IMR-90 (cell line): ENCODE measurements around the gene CYP39A1. TPM values are rescaled to one million over a fixed set of nuclear protein-coding genes. Genes with fewer than 3 reads are reported as not detected.

Experiments
- ATAC-seq: fragments of 200-7000 bp; cut with Tn5 transposase; 2 replicates; pipeline ENCODE4 v1.9.1; 2020; ENCODE audit warnings: low read depth, mild to moderate bottlenecking, moderate library complexity
- BruUV-seq: library from RNA; stranded (reverse); fragments of 400-500 nt; replicated peaks from 2 replicates; lab custom pipeline; 2021; lab: Mats Ljungman, UMichigan
- CTCF ChIA-PET: fragments of 300-600 bp; formaldehyde crosslinking; extraction: SDS; loops from one replicate; lab custom pipeline; 2021; ENCODE audit warnings: antibody characterized with exemption; lab: Yijun Ruan, JAX
- POLR2A ChIA-PET: fragments of 300-600 bp; sonication (Branson Sonifier 250); formaldehyde crosslinking; loops from one replicate; lab custom pipeline; 2022; ENCODE audit warnings: antibody characterized with exemption; ENCODE audit not compliant: unreplicated experiment; lab: Charles Lee
- DNase-seq: peaks from one replicate; pipeline ENCODE4 v3.0.0; 2013
- H2AFZ ChIP-seq: replicated peaks from 2 replicates; pipeline ENCODE3; 2013; ENCODE audit warnings: low read length, mild to moderate bottlenecking; ENCODE audit not compliant: poor library complexity
- H2AK5ac ChIP-seq: 2 replicates; pipeline ENCODE4 v1.6.1; 2013; ENCODE audit warnings: low read depth, low read length, inconsistent platforms
- H2AK9ac ChIP-seq: replicated peaks from 2 replicates; pipeline ENCODE3; 2013; ENCODE audit warnings: mild to moderate bottlenecking, low read depth, low read length, moderate library complexity; ENCODE audit not compliant: poor library complexity
- H2BK120ac ChIP-seq: 2 replicates; pipeline ENCODE4 v1.6.1; 2013; ENCODE audit warnings: low read depth, low read length, inconsistent platforms
- H2BK15ac ChIP-seq: 3 replicates; pipeline ENCODE4 v1.6.1; 2013; ENCODE audit warnings: low read depth, low read length, inconsistent platforms
- H2BK20ac ChIP-seq: 2 replicates; pipeline ENCODE4 v1.6.1; 2013; ENCODE audit warnings: low read depth, mild to moderate bottlenecking, inconsistent platforms, low read length, moderate library complexity
- H2BK5ac ChIP-seq: 2 replicates; pipeline ENCODE4 v1.6.1; 2013; ENCODE audit warnings: mild to moderate bottlenecking, low read depth, low read length, inconsistent platforms; ENCODE audit not compliant: poor library complexity, severe bottlenecking
- H3K14ac ChIP-seq: replicated peaks from 2 replicates; pipeline ENCODE4 v1.6.1; 2013; ENCODE audit warnings: low read depth, low read length, inconsistent platforms
- H3K18ac ChIP-seq: 2 replicates; pipeline ENCODE4 v1.6.1; 2013; ENCODE audit warnings: low read depth, low read length, control low read depth
- H3K23ac ChIP-seq: 2 replicates; pipeline ENCODE4 v1.6.1; 2013; ENCODE audit warnings: low read depth, low read length, inconsistent platforms
- H3K27ac ChIP-seq: 2 replicates; pipeline ENCODE4 v1.5.1; 2013; ENCODE audit warnings: mild to moderate bottlenecking, control low read depth, low read length; ENCODE audit not compliant: insufficient read depth
- H3K27me3 ChIP-seq: 2 replicates; pipeline ENCODE4 v1.6.1; 2013; ENCODE audit warnings: low read length; ENCODE audit not compliant: control insufficient read depth, insufficient read depth
- H3K36me3 ChIP-seq: 2 replicates; pipeline ENCODE4 v1.6.1; 2013; ENCODE audit warnings: low read length, mixed read lengths; ENCODE audit not compliant: control insufficient read depth, insufficient read depth
- H3K4ac ChIP-seq: 2 replicates; pipeline ENCODE4 v1.6.1; 2013; ENCODE audit warnings: low read depth, low read length, inconsistent platforms
- H3K4me1 ChIP-seq: 2 replicates; pipeline ENCODE4 v1.6.1; 2013; ENCODE audit warnings: low read length, mixed read lengths; ENCODE audit not compliant: control insufficient read depth, insufficient read depth
- H3K4me2 ChIP-seq: 2 replicates; pipeline ENCODE4 v1.6.1; 2013; ENCODE audit warnings: low read depth, mild to moderate bottlenecking, control low read depth, low read length, moderate library complexity
- H3K4me3 ChIP-seq: 2 replicates; pipeline ENCODE4 v1.5.1; 2013; ENCODE audit warnings: low read depth, mild to moderate bottlenecking, control low read depth, low read length, moderate library complexity; ENCODE audit not compliant: insufficient read depth
- H3K56ac ChIP-seq: 2 replicates; pipeline ENCODE4 v1.6.1; 2013; ENCODE audit warnings: low read length, inconsistent platforms; ENCODE audit not compliant: insufficient read depth; ENCODE audit errors: extremely low read depth
- H3K79me1 ChIP-seq, 2 experiments: 2 replicates each; pipeline ENCODE4 v1.6.1; 2013; ENCODE audit warnings: low read length in 2 of 2, inconsistent platforms in 1 of 2, low read depth in 1 of 2
- H3K9ac ChIP-seq: 2 replicates; pipeline ENCODE4 v1.6.1; 2013; ENCODE audit warnings: low read depth, low read length, control low read depth
- H3K9me1 ChIP-seq: 2 replicates; pipeline ENCODE4 v1.6.1; 2013; ENCODE audit warnings: low read length, inconsistent platforms; ENCODE audit not compliant: insufficient read depth
- H3K9me3 ChIP-seq: 2 replicates; pipeline ENCODE4 v1.6.1; 2013; ENCODE audit warnings: low read length; ENCODE audit not compliant: control insufficient read depth, insufficient read depth
- H4K20me1 ChIP-seq: 2 replicates; pipeline ENCODE4 v1.6.1; 2013; ENCODE audit warnings: low read length, inconsistent platforms; ENCODE audit not compliant: insufficient read depth
- H4K5ac ChIP-seq: 2 replicates; pipeline ENCODE4 v1.6.1; 2013; ENCODE audit warnings: mild to moderate bottlenecking, low read depth, low read length, control low read depth
- H4K8ac ChIP-seq, 2 experiments: 2 replicates each; pipeline ENCODE4 v1.6.1; 2013; ENCODE audit warnings: low read depth in 2 of 2, low read length in 2 of 2, control low read depth in 1 of 2, inconsistent platforms in 1 of 2
- H4K91ac ChIP-seq: 2 replicates; pipeline ENCODE4 v1.6.1; 2013; ENCODE audit warnings: low read depth, low read length, inconsistent platforms; ENCODE audit not compliant: insufficient read depth
- BHLHE40 ChIP-seq: fragments of 150-350 bp; IDR thresholded peaks from 2 replicates; pipeline ENCODE4 v1.6.1; 2016; ENCODE audit warnings: mild to moderate bottlenecking, low read depth, low read length
- RFX5 ChIP-seq: IDR thresholded peaks from 2 replicates; pipeline ENCODE4 v1.8.0; 2012; ENCODE audit warnings: low read depth, mild to moderate bottlenecking, low read length, moderate library complexity
- WGBS, 2 experiments: methylation state at CpG; one replicate each; pipeline versions ENCODE4 v1.1.5 to v1.1.7; 2013; ENCODE audit warnings: missing lambda C conversion rate in 2 of 2; ENCODE audit not compliant: insufficient read length in 1 of 2; ENCODE audit errors: extremely low coverage in 2 of 2; 5-methylcytosine and 5-hydroxymethylcytosine counted together
- dilution Hi-C: fragments of 300-500 bp; cut with HindIII; formaldehyde crosslinking; loops from one replicate; pipeline ENCODE4 v1.14.3; 2018; ENCODE audit warnings: low sequenced_read_pairs; ENCODE audit not compliant: unreplicated experiment
- in situ Hi-C: fragments of 300-500 bp; cut with MboI; formaldehyde crosslinking; loops from 3 replicates; pipeline ENCODE4 v1.14.3; 2019; ENCODE audit warnings: low sequenced_read_pairs, inconsistent platforms, mixed read lengths
- intact Hi-C: fragments of 100-400 bp; cut with micrococcal nuclease; formaldehyde crosslinking; loops from 2 replicates; pipeline ENCODE4 v1.10.0; 2022
- polyA plus RNA-seq, 3 experiments: library from polyadenylated mRNA; depleted of rRNA; stranded (reverse); fragments of >200 nt; gene quantifications; 2 replicates each; pipeline ENCODE4 v1.2.3, GENCODE V29; 2012; ENCODE audit warnings: low replicate concordance in 1 of 3
- total RNA-seq: library from RNA; depleted of rRNA; stranded (reverse); fragments of >200 nt; gene quantifications from 2 replicates; pipeline ENCODE4 v1.2.3, GENCODE V29; 2012

Gene CYP39A1
- total and polyA plus RNA-seq, 2 of the 4 experiments (the other 2 are of a cell fraction) = 0.03 TPM; not detected in 1

DNA sequence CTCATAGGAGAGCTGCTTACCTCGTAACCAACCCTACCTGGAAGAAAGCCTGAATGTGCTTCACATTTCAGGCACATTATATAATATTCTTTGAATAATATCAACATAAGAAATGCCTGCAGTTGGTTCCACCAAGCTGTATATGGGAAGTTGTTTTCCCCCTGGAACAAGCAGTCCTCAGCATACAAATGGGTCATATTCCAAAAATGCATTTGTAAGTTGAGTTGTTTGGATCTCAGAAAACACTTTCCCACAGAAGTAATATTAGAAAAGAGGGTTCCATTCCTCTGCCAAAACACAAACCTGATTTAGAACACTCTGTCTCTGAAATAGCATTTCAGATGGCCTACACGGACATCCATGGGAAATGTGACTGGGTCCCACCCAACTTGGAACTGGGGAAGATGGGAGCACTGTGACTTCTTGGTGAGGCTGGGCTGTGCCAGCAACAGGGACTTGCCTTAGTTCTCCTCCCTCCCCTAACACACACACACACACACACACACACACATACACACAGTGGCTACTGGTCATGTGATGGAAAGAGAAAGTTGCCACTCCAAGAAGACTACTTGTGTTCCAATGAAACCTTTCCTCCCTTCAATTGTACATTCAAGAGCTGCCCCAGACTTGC, 150.0 kb downstream of the CYP39A1 start:
- in situ Hi-C loops (no loop called here), dilution Hi-C loops (no loop called here), intact Hi-C loops (no loop called here)
- Histone ChIP-seq H3K4me3 (no peak overlapping the region), H3K4ac (no peak overlapping the region), H3K23ac (no peak overlapping the region), H3K27ac (no peak overlapping the region), H2BK20ac (no peak overlapping the region), H3K9ac (no peak overlapping the region), H2AK5ac (no peak overlapping the region), H3K9me3 (no peaks in the 10 kb centered on the region), H3K36me3 (no peaks in the 10 kb centered on the region), H4K20me1 (no peaks in the 10 kb centered on the region), H3K4me2 (no peak overlapping the region), H4K91ac (no peak overlapping the region), H4K5ac (no peak overlapping the region), H2BK15ac (no peak overlapping the region), H3K14ac (no peak overlapping the region), H3K9me1 (no peaks in the 10 kb centered on the region), H4K8ac (no peak overlapping the region), H3K4me1 (no peaks in the 10 kb centered on the region), H3K27me3 (no peaks in the 10 kb centered on the region; the same call in 1 of the 2 replicates), H3K79me1 (no peaks in the 10 kb centered on the region), H2AK9ac (no peak overlapping the region), H2AFZ (no peak overlapping the region), H3K18ac (no peak overlapping the region), H2BK5ac (no peak overlapping the region), H2BK120ac (no peak overlapping the region), H3K56ac (no peak overlapping the region)
- CTCF ChIA-PET = no interaction called here
- no CpG with 5 or more reads among the region's 2 CpGs for WGBS, 2 experiments
- no TSS peak for BruUV-seq
- POLR2A ChIA-PET = no interaction called here
- DNase-seq (no peak), ATAC-seq (no peak)
- TF ChIP-seq RFX5 (no peak), BHLHE40 (no peak)
